Mammary epithelial cell (primary cell): ENCODE measurements around the gene VPS4A.

Source experiments
- CTCF ChIP-seq, 2 donors: IDR thresholded peaks in 1 of 2; conservative IDR thresholded peaks in 1 of 2; 2 replicates each; pipeline ENCODE4 v1.5.1; 2011 to 2012; ENCODE audit warnings: inconsistent platforms in 2 of 2, low read length in 2 of 2, mild to moderate bottlenecking in 2 of 2, control low read depth in 1 of 2, low read depth in 1 of 2; ENCODE audit not compliant: insufficient read depth in 1 of 2; ENCODE audit errors: extremely low read depth in 1 of 2
- EZH2 ChIP-seq: IDR thresholded peaks from 2 replicates; pipeline ENCODE4 v1.6.1; 2012; ENCODE audit warnings: low read length, inconsistent platforms, borderline replicate concordance

GRCh38 chr16:69310653-69311532 lies at the start of gene VPS4A:
- TF ChIP-seq EZH2 (no peak), CTCF (conservative IDR thresholded peaks at IDR 0.05 in 1 of 2, IDR thresholded peaks at IDR 0.05 in 1 of 2; ENCODE audit: extremely low read depth in 1 of 2, insufficient read depth in 1 of 2, low read depth in 1 of 2, low read length in 2 of 2) (peak; percentile 82)
